Upper lobe of right lung (tissue), 1 donor: Measurements from ENCODE around the gene HECTD4. TPM values are rescaled to one million over a fixed set of nuclear protein-coding genes. Genes with fewer than 3 reads are reported as not detected.

Experiments
- ATAC-seq: fragments of 200-7000 bp; cut with Tn5 transposase; one replicate; pipeline ENCODE4 v1.9.1; 2020; ENCODE audit warnings: mild to moderate bottlenecking, moderate library complexity
- DNase-seq: peaks from one replicate; pipeline ENCODE4 v3.0.0-alpha.2; 2020
- H3K27ac ChIP-seq: fragments of 200-600 bp; one replicate; pipeline ENCODE4 v1.8.0; 2022
- H3K27me3 ChIP-seq: fragments of 200-600 bp; one replicate; pipeline ENCODE4 v1.8.0; 2022; ENCODE audit warnings: mild to moderate bottlenecking
- H3K36me3 ChIP-seq: fragments of 200-600 bp; one replicate; pipeline ENCODE4 v1.8.0; 2022
- H3K4me1 ChIP-seq: fragments of 200-600 bp; one replicate; pipeline ENCODE4 v1.8.0; 2022
- H3K4me3 ChIP-seq: fragments of 200-600 bp; one replicate; pipeline ENCODE4 v1.8.0; 2022; ENCODE audit warnings: mild to moderate bottlenecking
- H3K9me3 ChIP-seq: fragments of 200-600 bp; one replicate; pipeline ENCODE4 v1.8.0; 2022
- CTCF ChIP-seq: fragments of 200-600 bp; IDR thresholded peaks from one replicate; pipeline ENCODE4 v1.8.0; 2022; ENCODE audit warnings: antibody characterized with exemption
- intact Hi-C: fragments of 100-400 bp; cut with DNase I; formaldehyde crosslinking; loops from one replicate; pipeline ENCODE4 v1.11.0; 2022
- total RNA-seq: library from RNA; stranded (reverse); fragmentation: NEBNext Ultra II Directional; extraction: Animal tissue kit (Norgen Biotek cat#: 25700); gene quantifications from one replicate; pipeline ENCODE4 v1.2.1, GENCODE V29; 2021
- donor health status: DM: no; HTN: yes; CAD: no; lungs with severe emphysema.

HECTD4 gene
- total RNA-seq, 1 donor from 2014 or later = 54.7 TPM

DNA sequence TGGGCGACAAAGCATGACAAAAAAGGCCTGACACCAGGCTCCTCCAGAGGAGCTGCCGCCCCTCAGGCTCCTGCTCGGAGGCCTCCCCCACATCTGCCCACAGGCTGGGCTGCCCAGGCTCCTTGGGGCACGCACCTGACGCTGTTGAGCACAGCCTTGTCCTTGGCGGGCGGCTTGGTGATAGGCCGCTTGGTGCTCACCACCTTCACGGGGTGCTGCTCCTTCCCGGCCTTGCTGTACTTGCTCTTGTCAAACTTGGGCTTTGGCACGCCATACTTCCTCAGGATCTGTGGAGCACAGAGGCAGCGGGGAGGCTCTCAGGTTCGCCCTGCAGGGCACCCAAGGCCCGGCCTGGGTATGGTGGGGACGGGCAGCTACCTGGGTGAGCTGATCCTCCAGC is 203.4 kb downstream of the HECTD4 start:
- H3K9me3 ChIP-seq = no peaks in the 10 kb centered on the region
- H3K27ac ChIP-seq = no peak overlapping the region
- no peak for TF ChIP-seq CTCF
- H3K4me1 ChIP-seq = no peaks in the 10 kb centered on the region
- ATAC-seq (no peak), DNase-seq (no peak)
- H3K27me3 ChIP-seq = no peaks in the 10 kb centered on the region
- intact Hi-C loops = no loop called here
- no peak overlapping the region for H3K4me3 ChIP-seq
- peaks cover 76% of the 10 kb centered on the region for H3K36me3 ChIP-seq

DNA sequence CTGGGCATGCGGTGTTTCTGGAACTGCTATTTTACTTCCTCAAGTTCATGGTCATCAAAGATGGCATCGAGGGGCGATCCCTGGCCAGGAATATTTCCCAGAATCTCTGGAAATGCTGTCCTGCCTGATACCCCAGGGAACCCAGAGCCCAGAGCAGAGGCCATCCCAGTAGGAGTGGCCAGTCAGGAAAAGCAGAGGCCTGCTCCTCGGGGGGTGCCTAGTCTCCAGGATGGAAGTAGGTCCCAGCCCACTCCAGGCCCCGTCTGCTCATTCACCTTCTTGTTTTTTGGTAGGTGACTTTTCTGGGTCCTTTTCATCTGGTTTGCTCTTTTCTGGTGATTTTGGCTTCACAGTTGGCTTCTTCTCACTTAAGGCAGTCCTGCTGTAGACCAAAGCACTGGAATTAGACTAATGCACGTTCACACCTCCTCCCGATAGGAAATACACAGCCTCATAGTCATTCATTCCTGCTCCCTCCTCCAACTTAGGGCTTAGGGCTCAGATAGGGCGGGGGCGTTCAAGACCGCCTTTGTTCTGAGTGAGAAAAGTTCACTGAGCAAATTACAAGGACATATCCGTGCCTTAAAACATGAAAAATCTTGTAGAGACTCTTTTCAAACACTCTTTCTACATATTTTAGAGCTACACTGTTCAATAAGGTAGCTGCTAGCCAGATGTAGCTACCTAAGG is 205.8 kb downstream of the HECTD4 start:
- Histone ChIP-seq H3K36me3 (peaks cover 81% of the 10 kb centered on the region), H3K27ac (no peak overlapping the region), H3K4me3 (no peak overlapping the region), H3K27me3 (no peaks in the 10 kb centered on the region), H3K4me1 (no peaks in the 10 kb centered on the region), H3K9me3 (no peaks in the 10 kb centered on the region)
- no peak for TF ChIP-seq CTCF
- DNase-seq (no peak), ATAC-seq (no peak)
- intact Hi-C loops = no loop called here

- no peak overlapping the region for H3K4me3 ChIP-seq
- no peak for ATAC-seq
- no peaks in the 10 kb centered on the region for H3K27me3 ChIP-seq
- intact Hi-C loops = no loop called here
- TF ChIP-seq CTCF = no peak
- H3K36me3 ChIP-seq = peaks cover 82% of the 10 kb centered on the region
- H3K27ac ChIP-seq = no peak overlapping the region
- no peaks in the 10 kb centered on the region for H3K4me1 ChIP-seq
- DNase-seq = no peak
- H3K9me3 ChIP-seq = no peaks in the 10 kb centered on the region
Measured at GRCh38 chr12:112175361-112176155, 206.7 kb downstream of the HECTD4 start.

DNA sequence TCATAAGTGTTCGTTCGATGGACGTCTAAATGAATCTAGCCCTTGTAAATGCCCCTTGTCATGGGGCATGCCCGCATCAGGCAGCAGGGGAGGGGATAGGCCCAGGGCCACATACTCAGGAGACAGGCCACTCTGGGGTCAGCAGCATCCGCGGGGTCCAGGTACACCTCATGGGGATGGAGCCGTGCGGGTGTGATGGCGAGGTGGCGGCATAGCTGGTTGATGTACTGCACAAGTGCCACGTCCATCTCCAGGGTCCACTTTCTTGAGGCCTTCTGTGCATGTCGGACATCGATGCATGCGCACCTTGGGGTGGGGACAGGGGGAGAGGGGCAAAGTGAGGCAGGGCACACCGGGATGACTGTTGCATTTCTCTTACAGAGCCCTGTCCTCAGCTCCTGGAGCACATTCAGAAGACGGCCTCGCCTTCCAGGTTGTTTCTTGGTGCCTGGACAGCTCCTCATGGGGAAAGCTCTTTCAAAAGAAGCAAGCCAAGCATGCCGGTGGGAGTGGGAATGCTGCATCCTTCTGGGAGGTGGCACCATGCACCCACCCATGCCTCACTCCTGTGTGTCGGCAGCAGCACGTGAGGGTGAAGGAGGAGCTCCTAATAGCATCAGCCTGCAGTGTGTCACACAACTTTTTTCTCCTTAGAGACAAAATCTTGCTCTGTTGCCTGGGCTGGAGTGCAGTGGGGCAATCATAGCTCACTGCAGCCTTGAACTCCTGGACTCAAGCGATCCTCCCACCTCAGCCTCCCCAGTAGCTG is 209.5 kb downstream of the HECTD4 start:
- DNase-seq = peak; percentile 52
- Histone ChIP-seq H3K27ac (no peak overlapping the region), H3K9me3 (no peaks in the 10 kb centered on the region), H3K4me3 (no peak overlapping the region), H3K36me3 (peaks cover 58% of the 10 kb centered on the region), H3K27me3 (no peaks in the 10 kb centered on the region), H3K4me1 (no peaks in the 10 kb centered on the region)
- intact Hi-C loops = no loop called here
- no peak for ATAC-seq
- no peak for TF ChIP-seq CTCF

- ATAC-seq (no peak), DNase-seq (peak; percentile 36)
- no peak overlapping the region for H3K4me3 ChIP-seq
- intact Hi-C loops = no loop called here
- H3K9me3 ChIP-seq = no peaks in the 10 kb centered on the region
- no peak overlapping the region for H3K27ac ChIP-seq
- no peaks in the 10 kb centered on the region for H3K4me1 ChIP-seq
- H3K36me3 ChIP-seq = peaks cover 47% of the 10 kb centered on the region
- TF ChIP-seq CTCF = no peak
- H3K27me3 ChIP-seq = no peaks in the 10 kb centered on the region
Measured at GRCh38 chr12:112170971-112171596, 211.1 kb downstream of the HECTD4 start.
